ENCODE data around the gene C12orf50. TPM values are rescaled to one million over a fixed set of nuclear protein-coding genes. Genes with fewer than 3 reads are reported as not detected.

The C12orf50 gene
- total RNA-seq, 1 donor: under 0.01 TPM

DNA sequence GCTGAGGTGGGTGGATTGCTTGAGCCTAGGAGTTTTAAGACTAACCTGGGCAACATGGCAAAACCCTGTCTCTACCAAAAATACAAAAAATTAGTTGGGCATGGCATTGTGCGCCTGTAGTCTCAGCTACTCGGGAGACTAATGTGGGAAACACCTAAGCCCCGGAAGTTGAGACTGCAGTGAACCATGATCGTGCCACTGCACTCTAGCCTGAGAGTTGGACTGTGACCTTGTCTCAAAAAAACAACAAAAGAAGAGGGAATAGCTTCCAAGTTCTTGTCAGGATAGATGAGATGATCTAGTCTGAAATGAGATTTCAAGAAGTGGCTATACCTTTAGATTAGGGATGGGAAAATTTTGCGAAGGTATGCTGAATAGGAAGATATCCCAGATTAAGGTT lies 14.8 kb upstream of the C12orf50 start:
- Histone ChIP-seq H3K36me3 (ENCODE audit: insufficient read depth, low read length) (peaks cover 46% of the 10 kb centered on the region), H3K9me3 (ENCODE audit: low read depth, low read length) (no peaks in the 10 kb centered on the region), H3K27me3 (ENCODE audit: insufficient read depth, low read length) (no peaks in the 10 kb centered on the region), H3K27ac (ENCODE audit: low read depth, low read length) (no peak overlapping the region), H3K4me3 (ENCODE audit: insufficient read depth, low read length) (no peak overlapping the region), H2AFZ (ENCODE audit: low read length) (no peak overlapping the region), H3K4me1 (ENCODE audit: insufficient read depth, low read length) (peaks cover 4% of the 10 kb centered on the region), H3K79me2 (ENCODE audit: insufficient read depth, low read length) (peaks cover 34% of the 10 kb centered on the region), H3K4me2 (ENCODE audit: insufficient read depth, low read length) (no peak overlapping the region), H4K20me1 (ENCODE audit: insufficient read depth, low read length) (no peaks in the 10 kb centered on the region)
- no peak for DNase-seq (ENCODE audit: insufficient read length, low spot score, missing footprints)
- TF ChIP-seq, protein P1, sequence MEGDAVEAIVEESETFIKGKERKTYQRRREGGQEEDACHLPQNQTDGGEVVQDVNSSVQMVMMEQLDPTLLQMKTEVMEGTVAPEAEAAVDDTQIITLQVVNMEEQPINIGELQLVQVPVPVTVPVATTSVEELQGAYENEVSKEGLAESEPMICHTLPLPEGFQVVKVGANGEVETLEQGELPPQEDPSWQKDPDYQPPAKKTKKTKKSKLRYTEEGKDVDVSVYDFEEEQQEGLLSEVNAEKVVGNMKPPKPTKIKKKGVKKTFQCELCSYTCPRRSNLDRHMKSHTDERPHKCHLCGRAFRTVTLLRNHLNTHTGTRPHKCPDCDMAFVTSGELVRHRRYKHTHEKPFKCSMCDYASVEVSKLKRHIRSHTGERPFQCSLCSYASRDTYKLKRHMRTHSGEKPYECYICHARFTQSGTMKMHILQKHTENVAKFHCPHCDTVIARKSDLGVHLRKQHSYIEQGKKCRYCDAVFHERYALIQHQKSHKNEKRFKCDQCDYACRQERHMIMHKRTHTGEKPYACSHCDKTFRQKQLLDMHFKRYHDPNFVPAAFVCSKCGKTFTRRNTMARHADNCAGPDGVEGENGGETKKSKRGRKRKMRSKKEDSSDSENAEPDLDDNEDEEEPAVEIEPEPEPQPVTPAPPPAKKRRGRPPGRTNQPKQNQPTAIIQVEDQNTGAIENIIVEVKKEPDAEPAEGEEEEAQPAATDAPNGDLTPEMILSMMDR (IDR thresholded peaks at IDR 0.05; ENCODE audit: extremely low read depth, low read depth, low read length): no peak

DNA sequence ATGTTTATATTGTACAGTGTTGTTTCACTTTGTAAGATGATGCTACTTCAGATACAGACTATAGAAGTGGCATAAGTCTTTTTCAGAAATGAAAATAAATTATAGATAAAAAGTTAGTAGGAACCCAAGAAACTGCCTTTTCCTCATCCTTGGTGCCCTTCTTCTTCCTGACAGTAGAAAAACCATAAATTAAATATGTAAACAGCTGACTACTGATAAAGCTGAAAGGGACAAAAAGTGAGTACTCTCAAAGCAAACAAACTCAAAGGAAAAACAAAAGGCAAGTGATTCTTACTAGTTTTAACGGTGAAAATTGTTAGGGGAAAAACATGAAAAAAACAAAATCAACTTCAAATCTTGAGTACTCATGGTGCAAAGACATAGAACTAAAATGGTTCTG lies 8.6 kb upstream of the C12orf50 start:
- Histone ChIP-seq H2AFZ (ENCODE audit: low read length) (no peak overlapping the region), H3K4me1 (ENCODE audit: insufficient read depth, low read length) (peaks cover 17% of the 10 kb centered on the region), H3K36me3 (ENCODE audit: insufficient read depth, low read length) (no peaks in the 10 kb centered on the region), H3K27ac (ENCODE audit: low read depth, low read length) (no peak overlapping the region), H3K27me3 (ENCODE audit: insufficient read depth, low read length) (no peaks in the 10 kb centered on the region), H3K79me2 (ENCODE audit: insufficient read depth, low read length) (peaks cover 70% of the 10 kb centered on the region), H4K20me1 (ENCODE audit: insufficient read depth, low read length) (peaks cover 15% of the 10 kb centered on the region), H3K4me3 (ENCODE audit: insufficient read depth, low read length) (no peak overlapping the region), H3K9me3 (ENCODE audit: low read depth, low read length) (no peaks in the 10 kb centered on the region), H3K4me2 (ENCODE audit: insufficient read depth, low read length) (no peak overlapping the region)
- TF ChIP-seq, protein P1 (IDR thresholded peaks at IDR 0.05; ENCODE audit: extremely low read depth, low read depth, low read length): no peak
- no peak for DNase-seq (ENCODE audit: insufficient read length, low spot score, missing footprints)

DNA sequence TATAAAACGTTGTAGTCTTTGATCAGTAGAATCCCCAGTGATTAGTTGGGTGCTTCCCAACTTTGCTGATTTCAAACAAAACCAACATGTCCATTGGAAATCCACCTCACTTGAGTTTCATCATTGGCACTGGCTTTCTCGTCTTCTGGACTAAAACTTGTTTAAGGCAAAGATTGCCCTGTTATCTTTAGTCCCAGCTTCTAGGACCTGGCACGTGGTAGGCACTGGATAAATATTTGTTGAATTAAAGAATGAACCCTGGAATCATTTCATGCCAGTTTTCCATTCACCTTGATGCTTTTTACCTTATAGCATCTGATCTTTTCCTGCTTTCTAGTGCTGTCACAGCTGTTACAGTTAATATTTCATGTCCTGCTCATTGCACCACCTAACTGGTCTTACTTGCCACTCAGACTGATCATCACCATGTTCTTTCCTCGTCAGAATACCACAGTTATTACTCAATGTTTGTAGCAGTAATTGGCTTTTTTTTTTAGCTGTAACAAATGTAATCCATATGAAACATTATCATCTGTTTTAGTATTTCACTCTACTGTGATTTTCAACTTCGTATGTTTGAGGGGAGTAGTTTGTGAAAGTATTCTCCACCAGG lies 7.3 kb upstream of the C12orf50 start:
- TF ChIP-seq, protein P1 (IDR thresholded peaks at IDR 0.05; ENCODE audit: extremely low read depth, low read depth, low read length): no peak
- H3K4me2 ChIP-seq (ENCODE audit: insufficient read depth, low read length): peak overlapping the region; percentile 92
- no peaks in the 10 kb centered on the region for H3K9me3 ChIP-seq (ENCODE audit: low read depth, low read length)
- peak; percentile 50 for DNase-seq (ENCODE audit: insufficient read length, low spot score, missing footprints)
- peaks cover 17% of the 10 kb centered on the region for H3K4me1 ChIP-seq (ENCODE audit: insufficient read depth, low read length)
- H3K27ac ChIP-seq (ENCODE audit: low read depth, low read length): peak overlapping the region; percentile 78
- H3K4me3 ChIP-seq (ENCODE audit: insufficient read depth, low read length): peak overlapping the region; percentile 93
- H3K27me3 ChIP-seq (ENCODE audit: insufficient read depth, low read length): no peaks in the 10 kb centered on the region
- peaks cover 60% of the 10 kb centered on the region for H3K79me2 ChIP-seq (ENCODE audit: insufficient read depth, low read length)
- H4K20me1 ChIP-seq (ENCODE audit: insufficient read depth, low read length): peaks cover 15% of the 10 kb centered on the region
- H3K36me3 ChIP-seq (ENCODE audit: insufficient read depth, low read length): no peaks in the 10 kb centered on the region
- no peak overlapping the region for H2AFZ ChIP-seq (ENCODE audit: low read length)

DNA sequence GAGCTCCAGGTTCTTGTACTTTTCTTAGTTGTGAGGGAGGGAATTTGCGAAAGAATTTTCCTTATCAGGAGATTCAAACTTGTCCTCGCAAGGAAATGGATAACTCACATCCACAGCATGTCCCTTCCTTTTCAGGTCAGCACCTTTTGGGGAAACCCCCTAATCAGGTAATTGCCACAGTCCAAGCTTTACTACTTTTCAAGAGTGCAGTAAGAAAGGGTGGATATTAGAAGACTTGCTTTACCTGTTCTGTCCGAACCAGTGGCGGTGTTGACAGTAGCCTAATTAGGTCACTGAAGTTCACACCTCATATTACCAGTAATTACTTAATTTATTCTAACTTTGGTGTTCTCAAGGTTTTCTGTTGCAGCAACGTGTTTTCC lies 6.7 kb upstream of the C12orf50 start:
- TF ChIP-seq, protein P1 (IDR thresholded peaks at IDR 0.05; ENCODE audit: extremely low read depth, low read depth, low read length): no peak
- Histone ChIP-seq H4K20me1 (ENCODE audit: insufficient read depth, low read length) (peaks cover 15% of the 10 kb centered on the region), H3K36me3 (ENCODE audit: insufficient read depth, low read length) (no peaks in the 10 kb centered on the region), H3K79me2 (ENCODE audit: insufficient read depth, low read length) (peaks cover 55% of the 10 kb centered on the region), H3K4me1 (ENCODE audit: insufficient read depth, low read length) (peaks cover 17% of the 10 kb centered on the region), H3K4me3 (ENCODE audit: insufficient read depth, low read length) (peak overlapping the region; percentile 93), H3K27me3 (ENCODE audit: insufficient read depth, low read length) (no peaks in the 10 kb centered on the region), H3K27ac (ENCODE audit: low read depth, low read length) (peak overlapping the region; percentile 78), H3K9me3 (ENCODE audit: low read depth, low read length) (no peaks in the 10 kb centered on the region), H3K4me2 (ENCODE audit: insufficient read depth, low read length) (peak overlapping the region; percentile 92), H2AFZ (ENCODE audit: low read length) (peak overlapping the region; percentile 95)
- no peak for DNase-seq (ENCODE audit: insufficient read length, low spot score, missing footprints)
